ENCODE results near the gene SPDEF.

DNA sequence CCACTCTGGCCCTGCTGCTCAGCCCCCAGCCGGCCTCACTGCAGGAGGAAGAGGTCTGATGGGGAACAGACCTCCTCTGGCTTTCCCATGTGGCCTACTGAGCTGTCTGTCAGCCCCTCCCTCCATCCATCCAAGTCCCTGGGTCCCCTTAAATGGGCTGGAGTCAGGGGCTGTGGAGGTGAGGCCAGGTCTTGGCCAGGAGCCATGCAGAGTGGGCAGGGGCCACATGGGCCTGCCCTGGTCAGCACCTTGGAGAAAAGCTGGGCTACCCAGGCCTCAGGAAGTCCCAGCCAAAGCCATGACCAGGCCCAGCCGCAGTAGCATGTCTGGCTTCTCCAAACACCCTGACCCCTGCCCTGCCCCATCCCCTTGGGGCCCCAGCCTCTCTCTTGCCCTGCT is 6.3 kb downstream of the SPDEF start:
- no peak for TF ChIP-seq EZH2 (IDR thresholded peaks at IDR 0.05; ENCODE audit: low read depth)
- TF ChIP-seq, protein P1, sequence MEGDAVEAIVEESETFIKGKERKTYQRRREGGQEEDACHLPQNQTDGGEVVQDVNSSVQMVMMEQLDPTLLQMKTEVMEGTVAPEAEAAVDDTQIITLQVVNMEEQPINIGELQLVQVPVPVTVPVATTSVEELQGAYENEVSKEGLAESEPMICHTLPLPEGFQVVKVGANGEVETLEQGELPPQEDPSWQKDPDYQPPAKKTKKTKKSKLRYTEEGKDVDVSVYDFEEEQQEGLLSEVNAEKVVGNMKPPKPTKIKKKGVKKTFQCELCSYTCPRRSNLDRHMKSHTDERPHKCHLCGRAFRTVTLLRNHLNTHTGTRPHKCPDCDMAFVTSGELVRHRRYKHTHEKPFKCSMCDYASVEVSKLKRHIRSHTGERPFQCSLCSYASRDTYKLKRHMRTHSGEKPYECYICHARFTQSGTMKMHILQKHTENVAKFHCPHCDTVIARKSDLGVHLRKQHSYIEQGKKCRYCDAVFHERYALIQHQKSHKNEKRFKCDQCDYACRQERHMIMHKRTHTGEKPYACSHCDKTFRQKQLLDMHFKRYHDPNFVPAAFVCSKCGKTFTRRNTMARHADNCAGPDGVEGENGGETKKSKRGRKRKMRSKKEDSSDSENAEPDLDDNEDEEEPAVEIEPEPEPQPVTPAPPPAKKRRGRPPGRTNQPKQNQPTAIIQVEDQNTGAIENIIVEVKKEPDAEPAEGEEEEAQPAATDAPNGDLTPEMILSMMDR (conservative IDR thresholded peaks at IDR 0.05): no peak
